ENCODE data around the gene FAM161B.

FAM161B gene

DNA sequence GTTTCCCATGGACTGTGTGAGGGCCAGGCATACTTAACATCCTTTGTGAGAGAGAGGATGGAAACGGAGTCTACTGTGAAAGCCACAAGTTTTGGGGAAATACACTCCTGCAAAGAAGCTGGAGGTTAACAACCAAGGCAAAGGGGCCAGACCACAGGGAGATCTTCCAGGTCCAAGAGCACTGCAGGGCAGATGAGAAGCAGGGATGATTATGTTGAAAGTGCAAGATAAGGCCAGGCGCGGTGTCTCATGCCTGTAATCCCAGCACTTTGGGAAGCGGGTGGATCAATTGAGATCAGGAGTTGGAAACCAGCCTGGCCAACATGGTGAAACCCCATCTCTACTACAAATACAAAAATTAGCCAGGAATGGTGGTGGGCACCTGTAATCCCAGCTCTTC, 15.3 kb upstream of the FAM161B start (continued):
- TF ChIP-seq, protein P1, sequence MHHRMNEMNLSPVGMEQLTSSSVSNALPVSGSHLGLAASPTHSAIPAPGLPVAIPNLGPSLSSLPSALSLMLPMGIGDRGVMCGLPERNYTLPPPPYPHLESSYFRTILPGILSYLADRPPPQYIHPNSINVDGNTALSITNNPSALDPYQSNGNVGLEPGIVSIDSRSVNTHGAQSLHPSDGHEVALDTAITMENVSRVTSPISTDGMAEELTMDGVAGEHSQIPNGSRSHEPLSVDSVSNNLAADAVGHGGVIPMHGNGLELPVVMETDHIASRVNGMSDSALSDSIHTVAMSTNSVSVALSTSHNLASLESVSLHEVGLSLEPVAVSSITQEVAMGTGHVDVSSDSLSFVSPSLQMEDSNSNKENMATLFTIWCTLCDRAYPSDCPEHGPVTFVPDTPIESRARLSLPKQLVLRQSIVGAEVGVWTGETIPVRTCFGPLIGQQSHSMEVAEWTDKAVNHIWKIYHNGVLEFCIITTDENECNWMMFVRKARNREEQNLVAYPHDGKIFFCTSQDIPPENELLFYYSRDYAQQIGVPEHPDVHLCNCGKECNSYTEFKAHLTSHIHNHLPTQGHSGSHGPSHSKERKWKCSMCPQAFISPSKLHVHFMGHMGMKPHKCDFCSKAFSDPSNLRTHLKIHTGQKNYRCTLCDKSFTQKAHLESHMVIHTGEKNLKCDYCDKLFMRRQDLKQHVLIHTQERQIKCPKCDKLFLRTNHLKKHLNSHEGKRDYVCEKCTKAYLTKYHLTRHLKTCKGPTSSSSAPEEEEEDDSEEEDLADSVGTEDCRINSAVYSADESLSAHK (tag by site-specific recombination; IDR thresholded peaks at IDR 0.05): no peak
- no peak for TF ChIP-seq SP3 (tag by site-specific recombination; IDR thresholded peaks at IDR 0.05)

DNA sequence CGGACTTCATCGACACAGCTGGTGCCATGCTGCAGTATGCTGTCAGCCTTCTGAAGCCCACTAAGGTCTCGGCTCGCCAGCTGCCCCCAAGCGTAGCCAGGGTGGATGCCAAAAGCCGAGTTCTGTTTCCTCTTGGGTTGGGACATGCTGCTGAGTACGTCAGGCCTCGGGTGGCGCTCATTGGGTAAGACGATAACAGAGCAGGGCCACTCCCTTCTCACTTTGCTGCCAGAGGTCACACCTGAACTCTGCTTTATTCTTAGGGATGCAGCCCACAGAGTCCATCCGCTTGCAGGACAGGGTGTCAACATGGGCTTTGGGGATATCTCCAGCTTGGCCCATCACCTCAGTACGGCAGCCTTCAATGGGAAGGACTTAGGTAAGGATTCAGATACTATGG, 11.3 kb upstream of the FAM161B start:
- CTCF ChIA-PET: no interaction called here
- Histone ChIP-seq H3K4me3 (ENCODE audit: low read depth, low read length) (no peak overlapping the region), H3K9me3 (ENCODE audit: control insufficient read depth, insufficient read depth, low read depth, low read length) (no peaks in the 10 kb centered on the region), H3K27ac (ENCODE audit: extremely low read depth, low read depth, low read length) (no peak overlapping the region), H3K36me3 (ENCODE audit: control insufficient read depth in 2 of 2, insufficient read depth in 1 of 2, low read length in 2 of 2) (peaks cover 64 to 78% of the 10 kb centered on the region in 2 experiments), H3K4me1 (ENCODE audit: control insufficient read depth, insufficient read depth, low read length) (no peaks in the 10 kb centered on the region)
- POLR2A ChIA-PET: interaction anchor here (1.3 kb wide), 1 partner anchor 9 kb away, joined by 3 read pairs; no protein-coding TSS in a partner anchor
- TF ChIP-seq SP3 (tag by site-specific recombination; IDR thresholded peaks at IDR 0.05): no peak
- TF ChIP-seq, protein P2, sequence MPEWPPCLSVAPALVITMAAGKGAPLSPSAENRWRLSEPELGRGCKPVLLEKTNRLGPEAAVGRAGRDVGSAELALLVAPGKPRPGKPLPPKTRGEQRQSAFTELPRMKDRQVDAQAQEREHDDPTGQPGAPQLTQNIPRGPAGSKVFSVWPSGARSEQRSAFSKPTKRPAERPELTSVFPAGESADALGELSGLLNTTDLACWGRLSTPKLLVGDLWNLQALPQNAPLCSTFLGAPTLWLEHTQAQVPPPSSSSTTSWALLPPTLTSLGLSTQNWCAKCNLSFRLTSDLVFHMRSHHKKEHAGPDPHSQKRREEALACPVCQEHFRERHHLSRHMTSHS (tag by site-specific recombination; IDR thresholded peaks at IDR 0.05): no peak
- TF ChIP-seq, protein P3, sequence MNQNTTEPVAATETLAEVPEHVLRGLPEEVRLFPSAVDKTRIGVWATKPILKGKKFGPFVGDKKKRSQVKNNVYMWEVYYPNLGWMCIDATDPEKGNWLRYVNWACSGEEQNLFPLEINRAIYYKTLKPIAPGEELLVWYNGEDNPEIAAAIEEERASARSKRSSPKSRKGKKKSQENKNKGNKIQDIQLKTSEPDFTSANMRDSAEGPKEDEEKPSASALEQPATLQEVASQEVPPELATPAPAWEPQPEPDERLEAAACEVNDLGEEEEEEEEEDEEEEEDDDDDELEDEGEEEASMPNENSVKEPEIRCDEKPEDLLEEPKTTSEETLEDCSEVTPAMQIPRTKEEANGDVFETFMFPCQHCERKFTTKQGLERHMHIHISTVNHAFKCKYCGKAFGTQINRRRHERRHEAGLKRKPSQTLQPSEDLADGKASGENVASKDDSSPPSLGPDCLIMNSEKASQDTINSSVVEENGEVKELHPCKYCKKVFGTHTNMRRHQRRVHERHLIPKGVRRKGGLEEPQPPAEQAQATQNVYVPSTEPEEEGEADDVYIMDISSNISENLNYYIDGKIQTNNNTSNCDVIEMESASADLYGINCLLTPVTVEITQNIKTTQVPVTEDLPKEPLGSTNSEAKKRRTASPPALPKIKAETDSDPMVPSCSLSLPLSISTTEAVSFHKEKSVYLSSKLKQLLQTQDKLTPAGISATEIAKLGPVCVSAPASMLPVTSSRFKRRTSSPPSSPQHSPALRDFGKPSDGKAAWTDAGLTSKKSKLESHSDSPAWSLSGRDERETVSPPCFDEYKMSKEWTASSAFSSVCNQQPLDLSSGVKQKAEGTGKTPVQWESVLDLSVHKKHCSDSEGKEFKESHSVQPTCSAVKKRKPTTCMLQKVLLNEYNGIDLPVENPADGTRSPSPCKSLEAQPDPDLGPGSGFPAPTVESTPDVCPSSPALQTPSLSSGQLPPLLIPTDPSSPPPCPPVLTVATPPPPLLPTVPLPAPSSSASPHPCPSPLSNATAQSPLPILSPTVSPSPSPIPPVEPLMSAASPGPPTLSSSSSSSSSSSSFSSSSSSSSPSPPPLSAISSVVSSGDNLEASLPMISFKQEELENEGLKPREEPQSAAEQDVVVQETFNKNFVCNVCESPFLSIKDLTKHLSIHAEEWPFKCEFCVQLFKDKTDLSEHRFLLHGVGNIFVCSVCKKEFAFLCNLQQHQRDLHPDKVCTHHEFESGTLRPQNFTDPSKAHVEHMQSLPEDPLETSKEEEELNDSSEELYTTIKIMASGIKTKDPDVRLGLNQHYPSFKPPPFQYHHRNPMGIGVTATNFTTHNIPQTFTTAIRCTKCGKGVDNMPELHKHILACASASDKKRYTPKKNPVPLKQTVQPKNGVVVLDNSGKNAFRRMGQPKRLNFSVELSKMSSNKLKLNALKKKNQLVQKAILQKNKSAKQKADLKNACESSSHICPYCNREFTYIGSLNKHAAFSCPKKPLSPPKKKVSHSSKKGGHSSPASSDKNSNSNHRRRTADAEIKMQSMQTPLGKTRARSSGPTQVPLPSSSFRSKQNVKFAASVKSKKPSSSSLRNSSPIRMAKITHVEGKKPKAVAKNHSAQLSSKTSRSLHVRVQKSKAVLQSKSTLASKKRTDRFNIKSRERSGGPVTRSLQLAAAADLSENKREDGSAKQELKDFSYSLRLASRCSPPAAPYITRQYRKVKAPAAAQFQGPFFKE (tag by site-specific recombination; IDR thresholded peaks at IDR 0.05; ENCODE audit: borderline replicate concordance): no peak
- TF ChIP-seq ZNF114 (tag by site-specific recombination; IDR thresholded peaks at IDR 0.05): no peak
- TF ChIP-seq KLF9 (tag by site-specific recombination; IDR thresholded peaks at IDR 0.05; ENCODE audit: low read depth): no peak
- no peak for TF ChIP-seq OSR2 (tag by site-specific recombination; IDR thresholded peaks at IDR 0.05)
- TF ChIP-seq GLI2 (tag by site-specific recombination; IDR thresholded peaks at IDR 0.05; ENCODE audit: borderline replicate concordance, low read depth): no peak
- TF ChIP-seq, protein P4, sequence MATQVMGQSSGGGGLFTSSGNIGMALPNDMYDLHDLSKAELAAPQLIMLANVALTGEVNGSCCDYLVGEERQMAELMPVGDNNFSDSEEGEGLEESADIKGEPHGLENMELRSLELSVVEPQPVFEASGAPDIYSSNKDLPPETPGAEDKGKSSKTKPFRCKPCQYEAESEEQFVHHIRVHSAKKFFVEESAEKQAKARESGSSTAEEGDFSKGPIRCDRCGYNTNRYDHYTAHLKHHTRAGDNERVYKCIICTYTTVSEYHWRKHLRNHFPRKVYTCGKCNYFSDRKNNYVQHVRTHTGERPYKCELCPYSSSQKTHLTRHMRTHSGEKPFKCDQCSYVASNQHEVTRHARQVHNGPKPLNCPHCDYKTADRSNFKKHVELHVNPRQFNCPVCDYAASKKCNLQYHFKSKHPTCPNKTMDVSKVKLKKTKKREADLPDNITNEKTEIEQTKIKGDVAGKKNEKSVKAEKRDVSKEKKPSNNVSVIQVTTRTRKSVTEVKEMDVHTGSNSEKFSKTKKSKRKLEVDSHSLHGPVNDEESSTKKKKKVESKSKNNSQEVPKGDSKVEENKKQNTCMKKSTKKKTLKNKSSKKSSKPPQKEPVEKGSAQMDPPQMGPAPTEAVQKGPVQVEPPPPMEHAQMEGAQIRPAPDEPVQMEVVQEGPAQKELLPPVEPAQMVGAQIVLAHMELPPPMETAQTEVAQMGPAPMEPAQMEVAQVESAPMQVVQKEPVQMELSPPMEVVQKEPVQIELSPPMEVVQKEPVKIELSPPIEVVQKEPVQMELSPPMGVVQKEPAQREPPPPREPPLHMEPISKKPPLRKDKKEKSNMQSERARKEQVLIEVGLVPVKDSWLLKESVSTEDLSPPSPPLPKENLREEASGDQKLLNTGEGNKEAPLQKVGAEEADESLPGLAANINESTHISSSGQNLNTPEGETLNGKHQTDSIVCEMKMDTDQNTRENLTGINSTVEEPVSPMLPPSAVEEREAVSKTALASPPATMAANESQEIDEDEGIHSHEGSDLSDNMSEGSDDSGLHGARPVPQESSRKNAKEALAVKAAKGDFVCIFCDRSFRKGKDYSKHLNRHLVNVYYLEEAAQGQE (tag by site-specific recombination; IDR thresholded peaks at IDR 0.05): no peak
- TF ChIP-seq, protein P5, sequence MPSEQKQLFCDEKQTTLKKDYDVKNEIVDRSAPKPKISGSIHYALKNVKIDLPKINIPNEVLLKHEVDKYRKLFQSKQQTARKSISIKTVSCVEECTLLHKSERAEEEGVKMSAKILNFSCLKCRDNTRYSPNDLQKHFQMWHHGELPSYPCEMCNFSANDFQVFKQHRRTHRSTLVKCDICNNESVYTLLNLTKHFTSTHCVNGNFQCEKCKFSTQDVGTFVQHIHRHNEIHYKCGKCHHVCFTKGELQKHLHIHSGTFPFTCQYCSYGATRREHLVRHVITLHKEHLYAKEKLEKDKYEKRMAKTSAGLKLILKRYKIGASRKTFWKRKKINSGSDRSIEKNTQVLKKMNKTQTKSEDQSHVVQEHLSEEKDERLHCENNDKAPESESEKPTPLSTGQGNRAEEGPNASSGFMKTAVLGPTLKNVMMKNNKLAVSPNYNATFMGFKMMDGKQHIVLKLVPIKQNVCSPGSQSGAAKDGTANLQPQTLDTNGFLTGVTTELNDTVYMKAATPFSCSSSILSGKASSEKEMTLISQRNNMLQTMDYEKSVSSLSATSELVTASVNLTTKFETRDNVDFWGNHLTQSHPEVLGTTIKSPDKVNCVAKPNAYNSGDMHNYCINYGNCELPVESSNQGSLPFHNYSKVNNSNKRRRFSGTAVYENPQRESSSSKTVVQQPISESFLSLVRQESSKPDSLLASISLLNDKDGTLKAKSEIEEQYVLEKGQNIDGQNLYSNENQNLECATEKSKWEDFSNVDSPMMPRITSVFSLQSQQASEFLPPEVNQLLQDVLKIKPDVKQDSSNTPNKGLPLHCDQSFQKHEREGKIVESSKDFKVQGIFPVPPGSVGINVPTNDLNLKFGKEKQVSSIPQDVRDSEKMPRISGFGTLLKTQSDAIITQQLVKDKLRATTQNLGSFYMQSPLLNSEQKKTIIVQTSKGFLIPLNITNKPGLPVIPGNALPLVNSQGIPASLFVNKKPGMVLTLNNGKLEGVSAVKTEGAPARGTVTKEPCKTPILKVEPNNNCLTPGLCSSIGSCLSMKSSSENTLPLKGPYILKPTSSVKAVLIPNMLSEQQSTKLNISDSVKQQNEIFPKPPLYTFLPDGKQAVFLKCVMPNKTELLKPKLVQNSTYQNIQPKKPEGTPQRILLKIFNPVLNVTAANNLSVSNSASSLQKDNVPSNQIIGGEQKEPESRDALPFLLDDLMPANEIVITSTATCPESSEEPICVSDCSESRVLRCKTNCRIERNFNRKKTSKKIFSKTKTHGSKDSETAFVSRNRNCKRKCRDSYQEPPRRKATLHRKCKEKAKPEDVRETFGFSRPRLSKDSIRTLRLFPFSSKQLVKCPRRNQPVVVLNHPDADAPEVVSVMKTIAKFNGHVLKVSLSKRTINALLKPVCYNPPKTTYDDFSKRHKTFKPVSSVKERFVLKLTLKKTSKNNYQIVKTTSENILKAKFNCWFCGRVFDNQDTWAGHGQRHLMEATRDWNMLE (tag by site-specific recombination; conservative IDR thresholded peaks at IDR 0.05; ENCODE audit: low read depth): no peak
- TF ChIP-seq, protein P6, sequence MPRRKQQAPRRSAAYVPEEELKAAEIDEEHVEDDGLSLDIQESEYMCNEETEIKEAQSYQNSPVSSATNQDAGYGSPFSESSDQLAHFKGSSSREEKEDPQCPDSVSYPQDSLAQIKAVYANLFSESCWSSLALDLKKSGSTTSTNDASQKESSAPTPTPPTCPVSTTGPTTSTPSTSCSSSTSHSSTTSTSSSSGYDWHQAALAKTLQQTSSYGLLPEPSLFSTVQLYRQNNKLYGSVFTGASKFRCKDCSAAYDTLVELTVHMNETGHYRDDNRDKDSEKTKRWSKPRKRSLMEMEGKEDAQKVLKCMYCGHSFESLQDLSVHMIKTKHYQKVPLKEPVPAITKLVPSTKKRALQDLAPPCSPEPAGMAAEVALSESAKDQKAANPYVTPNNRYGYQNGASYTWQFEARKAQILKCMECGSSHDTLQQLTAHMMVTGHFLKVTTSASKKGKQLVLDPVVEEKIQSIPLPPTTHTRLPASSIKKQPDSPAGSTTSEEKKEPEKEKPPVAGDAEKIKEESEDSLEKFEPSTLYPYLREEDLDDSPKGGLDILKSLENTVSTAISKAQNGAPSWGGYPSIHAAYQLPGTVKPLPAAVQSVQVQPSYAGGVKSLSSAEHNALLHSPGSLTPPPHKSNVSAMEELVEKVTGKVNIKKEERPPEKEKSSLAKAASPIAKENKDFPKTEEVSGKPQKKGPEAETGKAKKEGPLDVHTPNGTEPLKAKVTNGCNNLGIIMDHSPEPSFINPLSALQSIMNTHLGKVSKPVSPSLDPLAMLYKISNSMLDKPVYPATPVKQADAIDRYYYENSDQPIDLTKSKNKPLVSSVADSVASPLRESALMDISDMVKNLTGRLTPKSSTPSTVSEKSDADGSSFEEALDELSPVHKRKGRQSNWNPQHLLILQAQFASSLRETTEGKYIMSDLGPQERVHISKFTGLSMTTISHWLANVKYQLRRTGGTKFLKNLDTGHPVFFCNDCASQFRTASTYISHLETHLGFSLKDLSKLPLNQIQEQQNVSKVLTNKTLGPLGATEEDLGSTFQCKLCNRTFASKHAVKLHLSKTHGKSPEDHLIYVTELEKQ (tag by site-specific recombination; IDR thresholded peaks at IDR 0.05; ENCODE audit: borderline replicate concordance): no peak
- no peak for TF ChIP-seq BCL11A (tag by site-specific recombination; IDR thresholded peaks at IDR 0.05; ENCODE audit: low read depth)
- TF ChIP-seq ZNF660 (tag by site-specific recombination; IDR thresholded peaks at IDR 0.05): no peak
